Measurements from ENCODE around the gene MAN1A1.

GRCh38 chr6:119148098-119148824, 201.3 kb downstream of the MAN1A1 start:
- TF ChIP-seq CTCF (IDR thresholded peaks at IDR 0.05) (peak; percentile 35 to 37), POLR2A (IDR thresholded peaks at IDR 0.05) (no peak)

Measured in suprapubic skin (tissue), 3 donors.